Right renal cortex interstitium (tissue), 3 donors: ENCODE measurements around the gene OR52R1. TPM values are rescaled to one million over a fixed set of nuclear protein-coding genes. Genes with fewer than 3 reads are reported as not detected.

Source experiments
- polyA plus RNA-seq, 3 donors: library from polyadenylated mRNA; unstranded; fragments of 120-200 nt; gene quantifications; one replicate each; pipeline ENCODE4 v1.2.1, GENCODE V29; 2013; ENCODE audit not compliant: insufficient read length in 3 of 3

OR52R1 gene
- polyA plus RNA-seq, 3 donors = not detected

Other genes starting within 250 kb of the OR52R1 start
- gene OR52I2, start 222.6 kb downstream of the OR52R1 start, polyA plus RNA-seq = under 1 TPM in 1 of 3 donors, not detected in 2; 0.03 TPM
- under 1 TPM in 1 of 3 donors, not detected in 2; 0.12 TPM for gene OR52I1, start 210.3 kb downstream of the OR52R1 start, polyA plus RNA-seq
- 10 to 100 TPM; 20.2 to 22.4 (median 20.3) TPM for gene TRIM68, start 196.1 kb downstream of the OR52R1 start, polyA plus RNA-seq
- not detected for gene OR51D1, start 166.9 kb downstream of the OR52R1 start, polyA plus RNA-seq
- 1 to 10 TPM; 1.4 to 1.8 (median 1.5) TPM for gene OR51E1, start 160.4 kb downstream of the OR52R1 start, polyA plus RNA-seq
- under 1 TPM; 0.52 to 0.64 (median 0.53) TPM for gene OR51E2, start 106.5 kb downstream of the OR52R1 start, polyA plus RNA-seq
- under 1 TPM; 0.31 to 0.50 (median 0.39) TPM for gene MMP26, start 99.6 kb downstream of the OR52R1 start, polyA plus RNA-seq
- gene OR51F1, start 34.4 kb downstream of the OR52R1 start, polyA plus RNA-seq = not detected
- not detected for gene OR51F2, start 16.9 kb upstream of the OR52R1 start, polyA plus RNA-seq
- not detected for gene OR51S1, start 44.8 kb upstream of the OR52R1 start, polyA plus RNA-seq
- not detected for gene OR51T1, start 77.5 kb upstream of the OR52R1 start, polyA plus RNA-seq
- gene OR51A7, start 99.4 kb upstream of the OR52R1 start, polyA plus RNA-seq = not detected
- gene OR51G2, start 115.0 kb upstream of the OR52R1 start, polyA plus RNA-seq = not detected
- gene OR51G1, start 120.0 kb upstream of the OR52R1 start, polyA plus RNA-seq = not detected
- not detected for gene OR51A4, start 143.2 kb upstream of the OR52R1 start, polyA plus RNA-seq
- gene OR51A2, start 151.3 kb upstream of the OR52R1 start, polyA plus RNA-seq = not detected
- under 1 TPM in 2 of 3 donors, not detected in 1; 0.08 TPM for gene OR51L1, start 190.5 kb upstream of the OR52R1 start, polyA plus RNA-seq
- not detected for gene OR52J3, start 242.1 kb upstream of the OR52R1 start, polyA plus RNA-seq